HG03280 (cell line): ENCODE measurements around the gene UGCG.
"Not testable (repeated sequence)": the region's sequence is repeated elsewhere in the genome, so short reads cannot be mapped to it uniquely, and the experiment has no call there.

Experiments
- ATAC-seq: cut with Tn5 transposase; IDR thresholded peaks from one replicate; pipeline ENCODE4 v1.9.1; 2021; ENCODE audit warnings: mild to moderate bottlenecking, moderate library complexity; ENCODE audit not compliant: unreplicated experiment

Gene UGCG

DNA sequence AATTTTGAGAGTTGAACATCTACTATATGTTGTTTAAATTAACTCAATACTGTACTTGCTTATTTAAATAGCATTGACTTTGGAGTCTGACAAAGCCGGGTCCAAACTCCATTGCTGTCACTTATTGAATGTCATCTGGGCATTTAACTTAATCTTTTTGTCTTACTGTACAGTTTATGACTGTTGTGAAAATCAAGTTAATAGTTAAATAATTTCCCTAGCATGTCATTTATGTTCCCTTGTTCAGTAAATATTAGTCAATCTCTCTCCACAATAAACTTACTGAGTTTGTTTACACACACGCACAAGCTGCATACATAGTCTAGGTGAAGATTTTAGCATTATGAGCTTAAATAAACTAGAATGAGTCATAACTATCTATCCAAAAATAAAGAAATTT, 6.3 kb upstream of the UGCG start:
- no peak for ATAC-seq

DNA sequence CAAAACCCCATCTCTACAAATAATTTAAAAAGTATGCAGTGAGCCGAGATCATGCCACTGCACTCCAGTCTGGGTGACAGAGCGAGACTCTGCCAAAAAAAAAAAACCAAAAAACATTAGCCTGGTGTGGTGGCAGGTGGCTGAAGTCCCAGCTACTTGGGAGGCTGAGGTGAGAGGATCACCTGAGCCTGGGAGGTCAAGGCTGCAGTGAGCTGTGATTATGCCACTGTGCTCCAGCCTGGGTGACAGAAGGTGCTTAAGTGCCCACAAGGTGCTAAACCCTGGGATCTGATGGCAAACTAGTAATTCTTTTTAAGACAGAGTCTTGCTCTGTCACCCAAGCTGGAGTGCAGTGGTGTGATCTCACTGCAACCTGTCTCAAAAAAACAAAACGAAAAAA, 5.7 kb upstream of the UGCG start:
- not testable (repeated sequence) for ATAC-seq

DNA sequence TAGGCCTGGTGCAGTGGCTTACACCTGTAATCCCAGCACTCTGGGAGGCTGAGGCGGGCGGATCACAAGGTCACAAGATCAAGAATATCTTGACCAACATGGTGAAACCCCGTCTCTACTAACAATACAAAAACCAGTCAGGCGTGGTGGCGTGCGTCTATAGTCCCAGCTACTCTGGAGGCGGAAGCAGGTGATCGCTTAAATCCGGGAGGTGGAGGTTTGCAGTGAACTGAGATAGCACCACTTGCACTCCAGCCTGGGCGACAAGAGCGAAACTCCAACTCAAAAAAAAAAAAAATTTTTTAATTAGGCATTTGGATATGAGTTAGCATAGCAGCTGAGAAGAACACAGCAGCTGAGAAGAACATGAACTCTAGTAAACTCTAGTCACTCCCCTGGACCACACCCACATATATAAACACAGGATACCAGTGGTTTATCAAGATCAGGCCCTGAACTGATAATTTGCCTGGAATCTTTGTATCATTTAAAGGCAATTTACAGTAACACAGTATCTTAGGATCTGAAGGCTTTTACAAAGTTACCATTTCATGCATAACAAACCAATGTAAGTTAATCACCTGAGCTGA, 4.6 kb upstream of the UGCG start:
- ATAC-seq = no peak

DNA sequence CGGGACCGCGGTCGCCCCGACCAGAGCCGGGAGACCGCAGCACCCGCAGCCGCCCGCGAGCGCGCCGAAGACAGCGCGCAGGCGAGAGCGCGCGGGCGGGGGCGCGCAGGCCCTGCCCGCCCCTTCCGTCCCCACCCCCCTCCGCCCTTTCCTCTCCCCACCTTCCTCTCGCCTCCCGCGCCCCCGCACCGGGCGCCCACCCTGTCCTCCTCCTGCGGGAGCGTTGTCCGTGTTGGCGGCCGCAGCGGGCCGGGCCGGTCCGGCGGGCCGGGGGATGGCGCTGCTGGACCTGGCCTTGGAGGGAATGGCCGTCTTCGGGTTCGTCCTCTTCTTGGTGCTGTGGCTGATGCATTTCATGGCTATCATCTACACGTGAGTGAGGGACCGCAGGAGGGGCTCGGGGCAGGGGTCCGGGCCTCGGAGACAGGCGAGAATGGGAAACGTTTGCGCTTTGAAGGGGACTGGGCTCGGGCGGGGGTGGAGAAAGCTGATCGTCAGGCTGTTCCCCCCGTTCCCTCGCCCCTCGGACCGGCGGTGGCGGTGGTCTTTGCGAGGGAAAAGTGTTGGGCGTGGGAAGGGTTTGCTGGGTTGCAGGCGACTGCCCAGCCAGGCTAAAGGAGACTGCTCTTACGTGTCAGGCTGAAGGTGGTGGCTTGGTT, 457 bp downstream of the UGCG start:
- ATAC-seq = peak; percentile 47

DNA sequence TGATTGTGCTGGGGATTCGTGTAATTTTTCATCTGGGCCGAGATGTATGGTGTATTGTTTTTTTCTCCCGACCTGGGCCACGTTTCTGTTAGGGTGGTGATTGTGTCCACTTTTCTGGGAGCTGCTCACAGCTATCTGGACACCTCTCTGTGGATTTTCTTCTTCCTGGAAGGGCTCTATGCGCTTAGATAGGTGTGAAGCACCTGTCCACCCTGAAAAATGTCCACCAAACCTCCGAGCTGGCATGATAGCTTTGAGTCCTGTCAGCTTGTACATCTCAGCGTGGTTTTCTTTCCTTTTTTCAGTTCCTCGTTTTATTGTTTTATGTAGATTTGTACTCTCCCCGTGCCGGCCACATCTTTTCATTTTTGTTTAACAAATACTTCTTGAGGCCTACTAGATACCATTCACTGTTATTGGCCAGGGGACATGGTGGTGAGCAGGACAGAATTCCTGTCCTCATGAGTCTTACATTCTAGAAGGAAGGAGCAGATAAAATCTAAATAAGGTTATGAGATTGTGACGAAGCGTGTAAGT, 1.1 kb downstream of the UGCG start:
- peak; percentile 33 for ATAC-seq

DNA sequence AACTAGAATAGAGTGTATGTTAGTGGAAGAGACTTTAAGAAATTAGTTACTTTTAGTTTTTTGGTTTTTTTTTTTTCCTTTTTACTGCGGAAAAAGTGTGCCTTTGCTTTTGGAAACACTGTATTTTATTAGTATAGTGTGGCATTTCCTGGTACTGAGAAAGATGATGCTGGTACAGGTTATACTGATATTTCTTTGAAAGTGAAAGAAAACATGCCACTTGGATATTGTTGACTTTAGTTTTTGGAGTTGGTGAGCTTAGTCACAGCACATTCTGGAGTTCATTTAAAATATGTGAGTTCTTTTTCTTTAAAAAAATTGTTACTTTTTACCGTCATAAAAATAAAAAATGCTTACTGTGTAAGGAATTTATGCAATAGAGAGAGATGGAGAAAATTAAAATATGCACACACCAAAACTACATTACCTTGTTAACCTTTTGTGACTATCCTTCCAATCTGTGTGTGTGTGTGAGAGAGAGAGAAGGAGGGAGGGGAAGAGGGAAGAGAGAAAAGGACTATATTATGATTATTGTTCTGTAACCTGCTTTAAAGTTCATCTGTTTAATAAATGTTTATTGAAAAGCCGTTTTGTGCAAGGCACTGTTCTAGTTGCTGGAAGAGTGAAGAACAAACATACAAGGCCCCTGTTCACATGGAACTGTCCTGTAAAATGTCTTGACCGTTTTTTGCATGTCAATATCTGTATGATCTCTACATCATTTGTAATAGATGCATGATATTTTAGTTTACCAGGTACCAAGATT, 1.9 kb downstream of the UGCG start:
- no peak for ATAC-seq

DNA sequence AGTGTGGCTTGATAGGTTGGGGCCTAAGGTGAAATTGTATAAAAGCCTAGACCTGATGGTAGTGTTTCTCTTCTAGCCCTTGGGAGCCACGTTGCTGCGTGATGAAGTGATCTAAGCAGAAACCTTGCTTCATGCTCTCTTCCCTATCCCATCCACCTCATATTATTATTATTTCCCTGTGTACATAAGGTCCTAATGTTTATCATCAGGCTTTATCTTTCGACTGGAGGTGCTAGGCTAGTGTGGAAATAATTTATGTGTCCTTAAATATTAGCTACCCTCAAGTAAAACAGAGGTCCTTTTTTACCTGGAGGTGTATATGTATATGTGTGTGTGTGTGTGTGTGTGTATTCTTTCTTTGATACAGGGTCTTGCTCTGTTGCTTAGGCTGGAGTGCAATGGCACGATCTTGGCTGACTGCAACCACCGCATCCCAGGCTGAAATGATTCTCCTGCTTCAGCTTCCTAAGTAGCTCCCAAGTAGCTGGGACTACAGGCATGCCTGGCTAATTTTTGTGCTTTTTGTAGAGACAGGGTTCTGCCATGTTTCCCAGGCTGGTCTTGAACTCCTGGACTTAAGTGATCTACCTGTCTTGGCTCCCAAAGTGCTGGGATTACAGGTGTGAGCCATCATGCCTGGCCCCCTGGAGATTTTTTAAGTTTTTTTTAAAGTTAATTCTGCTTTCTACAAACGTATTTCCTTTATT, 3.7 kb downstream of the UGCG start:
- no peak for ATAC-seq

DNA sequence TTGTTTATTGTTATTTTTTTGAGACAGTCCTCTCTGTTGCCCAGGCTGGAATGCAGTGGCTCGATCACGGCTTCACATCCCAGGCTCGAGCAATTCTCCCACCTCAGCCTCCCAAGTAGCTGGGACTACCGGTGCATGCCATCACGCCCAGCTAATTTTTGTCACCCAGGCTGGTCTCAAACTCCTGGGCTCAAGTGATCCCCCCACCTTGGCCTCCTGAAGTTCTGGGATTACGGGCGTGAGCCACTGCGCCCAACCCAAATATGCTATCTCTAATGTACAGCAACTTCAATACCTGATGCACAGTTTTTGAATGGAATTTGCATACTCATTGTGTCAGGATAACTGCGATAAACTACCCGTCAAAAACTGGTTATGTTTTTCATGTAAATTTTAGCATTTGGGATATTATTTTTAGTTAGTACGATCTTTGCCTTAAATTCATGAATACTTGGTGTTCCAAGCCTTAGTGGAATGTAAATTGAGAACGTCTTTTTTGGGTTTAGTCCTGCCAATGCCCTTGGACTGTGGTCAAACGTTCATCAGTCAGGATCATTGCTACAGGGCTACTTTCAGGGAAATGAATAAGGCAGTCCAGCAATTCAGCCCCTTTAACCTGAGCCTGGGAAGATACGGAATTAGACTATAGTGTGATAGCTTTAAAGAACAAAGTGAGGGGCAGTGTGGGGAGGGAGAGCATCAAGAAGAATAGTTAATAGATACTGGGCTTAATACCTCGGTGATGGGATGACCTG, 4.4 kb downstream of the UGCG start:
- ATAC-seq = no peak

DNA sequence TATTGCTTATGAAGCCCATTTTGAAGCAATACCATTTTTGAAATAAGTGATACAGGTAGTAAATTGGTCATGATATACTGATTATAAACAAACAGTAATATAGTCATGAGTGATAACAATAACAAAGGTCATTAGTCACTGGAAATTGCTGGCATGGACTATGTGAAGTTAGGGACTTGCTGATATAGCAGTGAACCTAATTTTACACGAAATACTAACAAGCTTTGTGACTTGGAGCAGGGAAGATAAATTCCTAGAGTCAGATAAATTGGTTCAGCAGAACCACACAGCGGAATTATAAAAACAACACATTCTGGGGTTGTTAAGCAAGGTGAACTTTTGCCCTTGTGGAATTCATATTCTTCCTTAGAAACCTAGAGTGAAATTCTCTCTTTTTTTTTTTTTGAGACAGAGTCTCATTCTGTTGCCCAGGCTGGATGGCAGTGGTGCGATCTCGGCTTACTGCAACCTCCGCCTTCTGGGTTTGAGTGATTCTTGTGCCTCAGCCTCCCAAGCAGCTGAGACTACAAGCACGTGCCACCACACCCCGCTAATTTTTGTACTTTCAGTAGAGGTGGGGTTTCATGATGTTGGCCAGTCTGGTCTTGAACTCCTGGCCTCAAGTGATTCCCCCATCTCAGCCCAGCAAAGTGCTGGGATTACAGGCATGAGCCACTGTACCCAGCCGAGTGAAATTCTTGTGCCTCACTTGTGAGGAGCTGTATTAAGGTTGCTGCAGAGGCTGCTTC, 6.0 kb downstream of the UGCG start:
- ATAC-seq = no peak

DNA sequence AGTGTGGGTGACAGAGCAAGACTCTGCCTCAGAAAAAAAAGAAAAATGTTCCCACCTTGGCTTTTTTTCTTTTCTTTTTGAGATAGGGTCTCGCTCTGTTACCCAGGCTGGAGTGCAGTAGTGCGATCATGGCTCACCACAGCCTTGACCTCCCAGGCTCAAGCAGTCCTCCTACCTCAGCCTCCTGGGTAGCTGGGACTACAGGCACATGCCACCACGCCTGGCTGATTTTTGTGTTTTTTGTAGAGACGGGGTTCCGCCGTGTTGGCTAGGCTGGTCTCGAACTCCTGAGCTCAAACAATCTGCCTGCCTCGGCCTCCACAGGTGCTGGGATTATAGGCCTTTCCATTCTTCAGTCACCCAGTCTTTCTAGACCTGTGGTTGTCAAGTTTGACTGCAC, 6.9 kb downstream of the UGCG start:
- not testable (repeated sequence) for ATAC-seq

DNA sequence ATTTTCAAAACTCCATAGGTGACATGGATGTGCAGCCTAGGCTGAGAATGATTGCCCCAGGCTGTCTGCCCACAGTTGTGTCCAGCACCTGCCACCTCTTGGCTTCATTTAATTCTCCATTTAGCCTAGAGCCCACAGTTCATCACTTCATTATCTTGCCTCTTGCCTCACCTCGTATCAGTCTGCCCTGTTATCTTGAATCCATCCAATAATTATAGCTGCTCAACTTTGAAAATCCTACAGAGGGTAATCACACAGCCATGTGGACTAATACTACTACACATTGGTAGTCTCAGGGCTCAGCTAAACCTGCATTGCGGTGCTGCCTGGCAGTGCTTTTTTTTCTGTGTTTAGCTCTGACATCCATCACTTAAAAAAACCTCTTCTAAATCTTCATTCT, 7.4 kb downstream of the UGCG start:
- ATAC-seq = no peak

DNA sequence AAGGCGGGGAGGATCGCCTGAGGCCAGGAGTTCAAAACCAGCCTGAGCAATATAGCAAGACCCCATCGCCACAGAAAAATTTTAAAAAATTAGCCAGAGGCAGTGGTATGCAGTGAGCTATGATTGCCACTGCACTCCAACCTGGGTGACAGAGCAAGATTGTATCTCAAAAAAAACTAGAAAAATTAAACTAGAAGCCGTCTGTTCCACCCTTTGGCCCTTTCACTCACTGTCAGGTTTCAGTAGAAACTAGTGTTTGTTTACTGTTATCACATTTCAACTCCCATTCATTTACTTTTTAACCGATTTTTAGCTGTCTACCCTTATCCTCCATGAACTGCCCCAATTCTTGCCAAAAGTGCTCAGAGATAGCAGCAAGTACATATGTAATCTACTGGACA, 8.3 kb downstream of the UGCG start:
- no peak for ATAC-seq

DNA sequence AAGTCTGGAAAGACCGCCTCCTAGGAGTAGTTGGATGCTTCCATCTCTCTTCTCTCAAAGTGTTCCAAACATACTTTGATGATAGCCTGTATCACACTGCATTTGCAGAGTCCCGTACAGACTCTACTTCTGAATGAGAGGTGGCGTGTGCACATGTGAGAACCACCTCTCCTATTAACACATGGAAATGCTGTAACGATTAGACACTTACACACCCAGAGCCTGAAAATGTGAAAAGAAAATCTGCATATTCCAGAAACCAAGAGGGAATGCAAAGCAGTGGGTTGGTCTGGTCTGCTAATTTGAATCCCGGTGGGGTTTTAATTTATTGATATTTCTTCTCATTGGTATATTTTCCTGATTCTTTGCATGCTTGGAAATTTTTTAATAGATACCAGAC, 10.5 kb downstream of the UGCG start:
- no peak for ATAC-seq

DNA sequence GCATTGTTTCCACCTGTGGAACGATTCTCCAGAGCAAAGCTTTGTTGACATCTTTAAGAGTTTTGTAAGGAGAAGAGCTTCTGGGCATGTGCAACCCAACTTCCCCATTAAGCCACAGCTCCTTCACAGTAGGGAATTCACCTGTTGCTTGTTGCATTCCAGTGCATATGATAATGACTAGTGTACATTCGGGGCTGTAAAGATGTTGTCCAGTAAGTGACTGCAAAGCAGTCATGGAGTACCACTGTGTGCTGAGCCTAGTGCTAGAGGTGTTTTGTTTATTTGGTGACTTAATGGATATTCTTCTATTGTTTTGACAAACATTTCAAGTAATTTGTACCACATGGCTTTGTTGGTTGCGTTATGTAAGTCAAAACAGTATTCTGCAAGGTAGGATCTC, 12.8 kb downstream of the UGCG start:
- no peak for ATAC-seq

DNA sequence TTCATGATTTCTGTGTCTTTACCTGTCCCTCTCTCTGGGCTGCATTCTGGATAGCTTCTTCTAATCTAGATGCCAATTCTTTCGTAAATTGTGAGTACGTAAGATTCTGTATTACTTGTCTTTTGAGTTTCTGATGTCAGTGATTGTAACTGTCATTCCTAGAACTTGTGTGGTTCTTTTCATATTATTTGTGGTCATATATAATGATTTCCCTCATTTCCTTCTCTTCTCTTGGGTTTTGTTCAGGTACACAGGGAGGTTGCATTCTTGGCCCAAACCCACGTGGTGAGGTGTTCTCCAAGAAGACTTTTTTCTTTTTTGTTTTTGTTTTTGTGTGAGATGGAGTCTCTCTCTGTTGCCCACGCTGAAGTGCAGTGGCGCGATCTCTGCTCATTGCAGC, 13.8 kb downstream of the UGCG start:
- ATAC-seq = no peak

DNA sequence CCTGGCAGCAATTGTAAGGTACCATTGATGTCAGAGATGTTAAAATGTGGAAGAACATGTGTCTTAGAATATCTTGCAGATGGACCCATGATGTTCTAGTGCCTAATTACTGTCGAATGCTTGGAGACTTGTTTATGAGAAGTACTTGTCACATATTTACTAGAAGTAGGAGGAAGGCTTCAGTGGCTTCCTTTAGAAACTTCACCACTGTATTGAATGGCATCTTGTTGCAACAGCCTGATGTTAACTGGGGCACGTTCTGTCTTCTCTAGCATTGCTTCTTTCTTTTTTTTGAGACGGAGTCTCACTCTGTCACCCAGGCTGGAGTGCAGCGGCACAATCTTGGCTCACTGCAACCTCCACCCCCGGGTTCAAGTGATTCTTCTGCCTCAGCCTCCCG, 16.5 kb downstream of the UGCG start:
- ATAC-seq = no peak

DNA sequence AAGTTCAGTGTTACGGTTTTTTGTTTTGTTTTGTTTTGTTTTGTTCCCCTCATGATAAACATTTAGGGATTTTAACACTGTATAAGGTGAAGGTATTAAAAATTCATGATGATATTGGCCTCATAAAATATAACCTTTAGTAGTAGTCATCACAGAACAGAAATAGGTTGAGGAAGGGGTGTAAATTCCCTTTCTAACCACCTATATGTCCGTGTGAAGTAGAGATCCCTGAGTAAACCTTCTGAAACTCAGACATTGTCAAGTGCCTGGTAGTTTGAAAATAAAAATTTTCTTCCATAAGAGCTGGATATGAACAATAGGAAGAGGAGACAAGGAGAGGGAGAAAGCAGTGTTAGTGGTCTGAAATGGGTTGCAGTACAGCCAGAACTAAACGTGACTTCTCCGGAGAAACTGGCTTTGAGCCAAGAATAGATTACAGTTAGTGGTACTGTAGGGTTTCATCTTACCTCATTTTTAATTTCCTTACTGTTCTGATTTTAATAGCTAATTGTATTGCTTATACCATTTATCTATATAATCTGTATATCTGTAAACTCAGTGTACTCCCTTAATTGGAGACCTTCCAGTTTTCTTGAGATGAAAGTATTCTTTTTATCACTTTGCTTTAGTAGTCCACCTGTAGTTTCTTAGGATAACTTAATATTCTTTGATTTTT, 18.3 kb downstream of the UGCG start:
- ATAC-seq = no peak

DNA sequence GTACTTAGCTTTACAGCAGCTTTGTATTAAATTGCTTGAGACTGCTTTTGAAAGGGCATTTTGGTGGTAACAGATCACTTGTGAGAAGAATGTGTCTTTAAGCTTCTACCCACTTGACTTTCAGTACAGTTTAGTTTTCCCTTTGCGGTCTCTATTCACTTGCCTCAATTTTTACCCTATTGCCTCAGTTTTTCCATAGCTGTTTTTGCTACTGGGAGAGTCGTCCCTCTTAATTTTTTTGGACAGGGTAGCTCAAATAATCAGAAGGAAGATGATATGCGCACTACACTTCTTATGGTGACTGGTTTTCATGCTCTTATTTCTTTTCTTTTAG, 18.8 kb downstream of the UGCG start:
- ATAC-seq = no peak

DNA sequence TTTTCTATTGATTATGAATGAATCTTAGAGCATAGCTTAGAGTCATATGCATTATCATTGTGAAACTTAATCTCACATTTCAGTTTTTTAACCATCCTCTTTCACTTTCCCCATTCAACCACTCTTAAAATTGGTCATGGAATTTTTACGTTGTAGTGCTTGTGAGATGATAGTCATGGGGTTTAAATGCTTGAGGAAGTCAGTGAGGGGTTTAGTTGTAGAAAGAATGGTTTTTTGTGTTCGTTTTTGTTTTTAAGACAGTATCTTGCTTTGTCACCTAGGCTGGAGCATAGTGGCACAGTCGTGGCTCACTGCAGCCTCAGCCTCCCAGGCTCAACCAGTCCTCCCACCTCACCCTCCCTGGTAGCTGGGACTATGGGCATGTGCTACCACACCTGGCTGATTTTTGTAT, 19.6 kb downstream of the UGCG start:
- ATAC-seq = peak; percentile 74

DNA sequence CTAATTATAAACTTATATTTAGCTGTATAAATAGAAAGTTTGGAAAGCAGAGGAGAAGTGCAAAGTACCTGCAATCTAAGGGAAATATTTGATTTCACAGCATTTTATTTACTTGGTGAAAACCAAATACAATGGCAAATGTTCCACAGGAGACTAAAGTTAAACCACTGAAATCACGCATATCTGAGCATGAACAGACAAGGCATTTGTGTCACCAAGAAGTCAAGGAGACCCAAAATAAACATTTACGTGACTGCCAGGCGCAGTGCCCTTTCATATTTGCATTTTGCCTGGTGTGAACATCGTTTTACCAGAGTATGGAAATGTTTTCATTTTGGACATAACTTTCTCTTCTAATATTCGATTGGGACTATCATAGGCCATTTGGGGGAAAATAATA, 20.6 kb downstream of the UGCG start:
- no peak for ATAC-seq
